HEK293 (cell line): ENCODE results near the gene CHI3L1.
A peak's percentile ranks its signal among the peaks of the same experiment; 100 is the strongest.

Experiments used
- CTCF ChIA-PET: fragments of 350-600 bp; formaldehyde crosslinking; extraction: SDS; loops from one replicate; lab custom pipeline; 2021; ENCODE audit warnings: antibody characterized with exemption; lab: Yijun Ruan, JAX
- POLR2A ChIA-PET: fragments of 300-600 bp; formaldehyde crosslinking; extraction: SDS; loops from one replicate; lab custom pipeline; 2020; ENCODE audit warnings: antibody characterized with exemption, inconsistent platforms; lab: Yijun Ruan, JAX
- H3K27ac ChIP-seq: fragments of 200-500 bp; sonication (Bioruptor generic); 2 replicates; pipeline ENCODE4 v1.5.1; 2014; ENCODE audit warnings: low read depth, low read length, control low read depth, inconsistent platforms; ENCODE audit errors: extremely low read depth
- H3K36me3 ChIP-seq, 2 experiments: fragments of 200-500 bp in 1 of 2; sonication (Bioruptor generic) in 1 of 2; 1 replicate in 1 of 2; 2 replicates in 1 of 2; pipeline ENCODE4 v1.5.1; 2014 to 2017; ENCODE audit warnings: inconsistent platforms in 2 of 2, low read length in 2 of 2; ENCODE audit not compliant: control insufficient read depth in 2 of 2, insufficient read depth in 1 of 2
- H3K4me1 ChIP-seq: fragments of 200-500 bp; sonication (Bioruptor generic); 2 replicates; pipeline ENCODE4 v1.5.1; 2014; ENCODE audit warnings: mild to moderate bottlenecking, low read length, inconsistent platforms; ENCODE audit not compliant: control insufficient read depth, insufficient read depth
- H3K4me3 ChIP-seq: 2 replicates; pipeline ENCODE4 v1.5.1; 2011; ENCODE audit warnings: low read depth, mild to moderate bottlenecking, control low read depth, low read length, moderate library complexity
- H3K9me3 ChIP-seq: fragments of 200-500 bp; sonication (Bioruptor generic); 2 replicates; pipeline ENCODE4 v1.5.1; 2014; ENCODE audit warnings: low read depth, low read length, inconsistent platforms; ENCODE audit not compliant: control insufficient read depth, insufficient read depth
- BCL11B ChIP-seq: fragments of 450-650 bp; formaldehyde crosslinking; IDR thresholded peaks from 2 replicates; pipeline ENCODE4 v1.5.1; 2016; ENCODE audit warnings: low read depth, missing biosample characterization, missing genetic modification characterization
- FEZF1 ChIP-seq: fragments of 450-650 bp; formaldehyde crosslinking; IDR thresholded peaks from 2 replicates; pipeline ENCODE4 v1.5.1; 2016; ENCODE audit warnings: missing biosample characterization, missing genetic modification characterization
- GLIS1 ChIP-seq: fragments of 450-650 bp; formaldehyde crosslinking; IDR thresholded peaks from 2 replicates; pipeline ENCODE4 v1.5.1; 2016; ENCODE audit warnings: missing biosample characterization, missing genetic modification characterization
- GLIS2 ChIP-seq: fragments of 450-650 bp; formaldehyde crosslinking; IDR thresholded peaks from 2 replicates; pipeline ENCODE4 v1.5.1; 2016; ENCODE audit warnings: missing biosample characterization, missing genetic modification characterization
- KLF16 ChIP-seq: fragments of 450-650 bp; formaldehyde crosslinking; IDR thresholded peaks from 2 replicates; pipeline ENCODE4 v1.5.1; 2017; ENCODE audit warnings: missing biosample characterization, missing genetic modification characterization
- TRIM28 ChIP-seq: IDR thresholded peaks from 2 replicates; pipeline ENCODE4 v1.6.1; 2011; ENCODE audit warnings: low read length, control low read depth, borderline replicate concordance
- ZBTB21 ChIP-seq: fragments of 450-650 bp; formaldehyde crosslinking; IDR thresholded peaks from 2 replicates; pipeline ENCODE4 v1.5.1; 2017; ENCODE audit warnings: missing biosample characterization, missing genetic modification characterization
- ZIC2 ChIP-seq: fragments of 450-650 bp; formaldehyde crosslinking; IDR thresholded peaks from 2 replicates; pipeline ENCODE4 v1.5.1; 2016; ENCODE audit warnings: missing biosample characterization, missing genetic modification characterization
- ZNF10 ChIP-seq: fragments of 450-650 bp; formaldehyde crosslinking; IDR thresholded peaks from 2 replicates; pipeline ENCODE4 v1.5.1; 2017; ENCODE audit warnings: missing biosample characterization, missing genetic modification characterization
- ZNF132 ChIP-seq: fragments of 450-650 bp; formaldehyde crosslinking; IDR thresholded peaks from 2 replicates; pipeline ENCODE4 v1.5.1; 2017; ENCODE audit warnings: missing biosample characterization, missing genetic modification characterization, borderline replicate concordance
- ZNF560 ChIP-seq: fragments of 450-650 bp; formaldehyde crosslinking; IDR thresholded peaks from 2 replicates; pipeline ENCODE4 v1.5.1; 2017; ENCODE audit warnings: missing biosample characterization, missing genetic modification characterization, borderline replicate concordance
- ZNF670 ChIP-seq: fragments of 450-650 bp; formaldehyde crosslinking; IDR thresholded peaks from 2 replicates; pipeline ENCODE4 v1.5.1; 2016; ENCODE audit warnings: missing biosample characterization, missing genetic modification characterization, low read depth
- TF ChIP-seq, protein P1 (sequence below): fragments of 450-650 bp; formaldehyde crosslinking; IDR thresholded peaks from 2 replicates; pipeline ENCODE4 v1.5.0; 2017; ENCODE audit warnings: missing biosample characterization, missing genetic modification characterization, borderline replicate concordance
- TF ChIP-seq, protein P2 (sequence below): fragments of 450-650 bp; formaldehyde crosslinking; IDR thresholded peaks from 2 replicates; pipeline ENCODE4 v1.5.1; 2017; ENCODE audit warnings: missing biosample characterization, missing genetic modification characterization
- TF ChIP-seq, protein P3 (sequence below): fragments of 450-650 bp; formaldehyde crosslinking; IDR thresholded peaks from 2 replicates; pipeline ENCODE4 v1.5.1; 2016; ENCODE audit warnings: missing biosample characterization, missing genetic modification characterization
- TF ChIP-seq, protein P4 (sequence below): sonication (generic); formaldehyde crosslinking; IDR thresholded peaks from 2 replicates; pipeline ENCODE4 v1.8.1; 2022; ENCODE audit warnings: mild to moderate bottlenecking, moderate library complexity, missing genetic modification reagents
- TF ChIP-seq, protein P5 (sequence below): fragments of 450-650 bp; formaldehyde crosslinking; IDR thresholded peaks from 2 replicates; pipeline ENCODE4 v1.5.1; 2016; ENCODE audit warnings: missing biosample characterization, missing genetic modification characterization
- TF ChIP-seq, protein P6 (sequence below): fragments of 450-650 bp; formaldehyde crosslinking; IDR thresholded peaks from 2 replicates; pipeline ENCODE4 v1.5.1; 2016; ENCODE audit warnings: missing biosample characterization, missing genetic modification characterization
- TF ChIP-seq, protein P7 (sequence below): fragments of 450-650 bp; formaldehyde crosslinking; IDR thresholded peaks from 2 replicates; pipeline ENCODE4 v1.5.1; 2017; ENCODE audit warnings: missing biosample characterization, missing genetic modification characterization
- TF ChIP-seq, protein P8 (sequence below): fragments of 450-650 bp; formaldehyde crosslinking; IDR thresholded peaks from 2 replicates; pipeline ENCODE4 v1.5.1; 2016; ENCODE audit warnings: missing biosample characterization, missing genetic modification characterization

Gene CHI3L1

DNA sequence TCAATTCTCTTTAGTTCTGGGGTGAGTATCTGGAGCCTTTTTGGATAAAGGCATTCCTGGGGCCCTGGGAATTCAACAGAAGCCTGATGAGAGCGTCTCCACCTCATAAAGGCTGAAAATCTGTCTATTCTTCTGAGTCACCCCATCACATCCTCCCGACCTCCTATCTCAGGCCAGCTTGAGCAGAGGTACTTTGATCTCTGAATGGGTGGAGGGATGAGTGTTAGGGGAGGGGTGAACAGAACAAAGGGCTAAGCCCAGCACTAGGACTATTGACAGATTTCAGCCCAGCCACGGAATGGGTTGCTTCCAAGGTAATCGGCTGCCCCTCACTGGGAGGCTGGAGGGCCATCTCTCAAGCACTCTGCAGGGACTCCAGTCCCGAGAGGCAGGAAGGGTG, 8.4 kb downstream of the CHI3L1 start (continued):
- TF ChIP-seq, protein P1, sequence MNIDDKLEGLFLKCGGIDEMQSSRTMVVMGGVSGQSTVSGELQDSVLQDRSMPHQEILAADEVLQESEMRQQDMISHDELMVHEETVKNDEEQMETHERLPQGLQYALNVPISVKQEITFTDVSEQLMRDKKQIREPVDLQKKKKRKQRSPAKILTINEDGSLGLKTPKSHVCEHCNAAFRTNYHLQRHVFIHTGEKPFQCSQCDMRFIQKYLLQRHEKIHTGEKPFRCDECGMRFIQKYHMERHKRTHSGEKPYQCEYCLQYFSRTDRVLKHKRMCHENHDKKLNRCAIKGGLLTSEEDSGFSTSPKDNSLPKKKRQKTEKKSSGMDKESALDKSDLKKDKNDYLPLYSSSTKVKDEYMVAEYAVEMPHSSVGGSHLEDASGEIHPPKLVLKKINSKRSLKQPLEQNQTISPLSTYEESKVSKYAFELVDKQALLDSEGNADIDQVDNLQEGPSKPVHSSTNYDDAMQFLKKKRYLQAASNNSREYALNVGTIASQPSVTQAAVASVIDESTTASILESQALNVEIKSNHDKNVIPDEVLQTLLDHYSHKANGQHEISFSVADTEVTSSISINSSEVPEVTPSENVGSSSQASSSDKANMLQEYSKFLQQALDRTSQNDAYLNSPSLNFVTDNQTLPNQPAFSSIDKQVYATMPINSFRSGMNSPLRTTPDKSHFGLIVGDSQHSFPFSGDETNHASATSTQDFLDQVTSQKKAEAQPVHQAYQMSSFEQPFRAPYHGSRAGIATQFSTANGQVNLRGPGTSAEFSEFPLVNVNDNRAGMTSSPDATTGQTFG (tag by site-specific recombination), result no peak
- TF ChIP-seq ZNF10 (tag by site-specific recombination), result no peak
- TF ChIP-seq, protein P2, sequence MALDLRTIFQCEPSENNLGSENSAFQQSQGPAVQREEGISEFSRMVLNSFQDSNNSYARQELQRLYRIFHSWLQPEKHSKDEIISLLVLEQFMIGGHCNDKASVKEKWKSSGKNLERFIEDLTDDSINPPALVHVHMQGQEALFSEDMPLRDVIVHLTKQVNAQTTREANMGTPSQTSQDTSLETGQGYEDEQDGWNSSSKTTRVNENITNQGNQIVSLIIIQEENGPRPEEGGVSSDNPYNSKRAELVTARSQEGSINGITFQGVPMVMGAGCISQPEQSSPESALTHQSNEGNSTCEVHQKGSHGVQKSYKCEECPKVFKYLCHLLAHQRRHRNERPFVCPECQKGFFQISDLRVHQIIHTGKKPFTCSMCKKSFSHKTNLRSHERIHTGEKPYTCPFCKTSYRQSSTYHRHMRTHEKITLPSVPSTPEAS, result no peak
- no peak for TF ChIP-seq FEZF1 (tag by site-specific recombination)
- no peak for TF ChIP-seq KLF16 (tag by site-specific recombination)
- TF ChIP-seq ZNF560 (tag by site-specific recombination), result no peak

DNA sequence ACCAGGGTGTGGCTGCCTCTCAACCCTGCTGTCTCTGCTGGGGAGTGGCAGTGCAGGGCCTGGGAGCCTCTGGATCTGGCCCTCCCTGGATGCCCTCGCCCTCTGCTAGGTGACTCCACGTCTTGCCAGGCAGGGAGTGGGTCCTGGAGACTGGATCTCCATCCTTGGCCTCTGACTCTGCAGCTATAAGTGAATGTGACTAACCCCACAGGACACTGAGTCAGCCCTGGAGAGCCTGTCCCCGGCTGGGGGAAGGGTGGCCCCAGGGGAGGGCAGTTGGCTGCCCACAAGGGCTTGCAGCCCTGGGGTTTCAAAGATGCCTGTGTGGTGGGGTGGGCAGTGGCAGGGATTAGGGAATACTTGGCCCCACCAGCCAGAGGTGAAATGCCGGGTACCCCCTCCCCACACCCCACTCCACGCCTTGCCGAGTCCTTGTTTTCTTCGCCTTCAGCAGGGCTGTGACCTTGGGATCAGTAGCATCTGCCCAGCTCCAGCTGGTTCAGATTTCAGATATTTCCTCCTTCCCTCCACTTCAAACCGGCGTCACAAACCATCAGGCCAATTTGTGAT, 8.9 kb downstream of the CHI3L1 start:
- ChIA-PET CTCF (interaction anchor here (1.0 kb wide), 1 partner anchor 59 kb away, joined by 5 read pairs; no protein-coding TSS in a partner anchor), POLR2A (no interaction called here)
- H3K36me3 ChIP-seq, result no peaks in the 10 kb centered on the region
- TF ChIP-seq ZIC2 (peak; percentile 38), GLIS1 (peak; percentile 52; the same call in 1 of the 2 replicates), BCL11B (tag by site-specific recombination) (no peak)
- TF ChIP-seq, protein P3, sequence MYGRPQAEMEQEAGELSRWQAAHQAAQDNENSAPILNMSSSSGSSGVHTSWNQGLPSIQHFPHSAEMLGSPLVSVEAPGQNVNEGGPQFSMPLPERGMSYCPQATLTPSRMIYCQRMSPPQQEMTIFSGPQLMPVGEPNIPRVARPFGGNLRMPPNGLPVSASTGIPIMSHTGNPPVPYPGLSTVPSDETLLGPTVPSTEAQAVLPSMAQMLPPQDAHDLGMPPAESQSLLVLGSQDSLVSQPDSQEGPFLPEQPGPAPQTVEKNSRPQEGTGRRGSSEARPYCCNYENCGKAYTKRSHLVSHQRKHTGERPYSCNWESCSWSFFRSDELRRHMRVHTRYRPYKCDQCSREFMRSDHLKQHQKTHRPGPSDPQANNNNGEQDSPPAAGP (tag by site-specific recombination), result peak; percentile 72
- TF ChIP-seq, all 188 proteins: peak for 3
- no peak overlapping the region for H3K4me3 ChIP-seq
- no peak overlapping the region for H3K27ac ChIP-seq
- no peaks in the 10 kb centered on the region; the same call in 1 of the 2 replicates for H3K4me1 ChIP-seq
- no peaks in the 10 kb centered on the region for H3K9me3 ChIP-seq

DNA sequence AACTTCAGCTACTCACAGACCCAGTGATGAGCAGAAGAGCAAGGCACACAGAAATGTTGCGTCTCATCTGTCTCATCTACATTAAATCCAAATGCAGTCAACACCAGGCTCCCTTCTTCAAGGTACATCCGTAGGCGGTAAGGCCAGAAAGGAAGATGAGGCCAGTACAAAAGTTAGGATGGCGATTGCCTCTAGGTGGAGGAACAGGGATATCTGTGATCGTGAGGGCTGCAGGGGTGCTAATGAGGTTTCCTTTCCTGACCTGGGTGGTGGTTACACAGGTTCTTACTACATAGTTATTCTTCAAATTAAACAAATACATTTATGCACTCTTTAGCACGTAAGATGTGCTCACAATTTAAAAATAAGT, 9.5 kb downstream of the CHI3L1 start:
- Histone ChIP-seq H3K9me3 (no peaks in the 10 kb centered on the region), H3K4me1 (no peaks in the 10 kb centered on the region; the same call in 1 of the 2 replicates), H3K27ac (no peak overlapping the region), H3K4me3 (no peak overlapping the region), H3K36me3 (no peaks in the 10 kb centered on the region)
- TF ChIP-seq, protein P4, sequence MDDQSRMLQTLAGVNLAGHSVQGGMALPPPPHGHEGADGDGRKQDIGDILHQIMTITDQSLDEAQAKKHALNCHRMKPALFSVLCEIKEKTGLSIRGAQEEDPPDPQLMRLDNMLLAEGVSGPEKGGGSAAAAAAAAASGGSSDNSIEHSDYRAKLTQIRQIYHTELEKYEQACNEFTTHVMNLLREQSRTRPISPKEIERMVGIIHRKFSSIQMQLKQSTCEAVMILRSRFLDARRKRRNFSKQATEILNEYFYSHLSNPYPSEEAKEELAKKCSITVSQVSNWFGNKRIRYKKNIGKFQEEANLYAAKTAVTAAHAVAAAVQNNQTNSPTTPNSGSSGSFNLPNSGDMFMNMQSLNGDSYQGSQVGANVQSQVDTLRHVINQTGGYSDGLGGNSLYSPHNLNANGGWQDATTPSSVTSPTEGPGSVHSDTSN, result no peak
- TF ChIP-seq GLIS2 (tag by site-specific recombination), result no peak
- TF ChIP-seq, protein P5, sequence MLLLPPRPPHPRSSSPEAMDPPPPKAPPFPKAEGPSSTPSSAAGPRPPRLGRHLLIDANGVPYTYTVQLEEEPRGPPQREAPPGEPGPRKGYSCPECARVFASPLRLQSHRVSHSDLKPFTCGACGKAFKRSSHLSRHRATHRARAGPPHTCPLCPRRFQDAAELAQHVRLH, result no peak
- no peak for TF ChIP-seq ZNF132 (tag by site-specific recombination)
- TF ChIP-seq, protein P6, sequence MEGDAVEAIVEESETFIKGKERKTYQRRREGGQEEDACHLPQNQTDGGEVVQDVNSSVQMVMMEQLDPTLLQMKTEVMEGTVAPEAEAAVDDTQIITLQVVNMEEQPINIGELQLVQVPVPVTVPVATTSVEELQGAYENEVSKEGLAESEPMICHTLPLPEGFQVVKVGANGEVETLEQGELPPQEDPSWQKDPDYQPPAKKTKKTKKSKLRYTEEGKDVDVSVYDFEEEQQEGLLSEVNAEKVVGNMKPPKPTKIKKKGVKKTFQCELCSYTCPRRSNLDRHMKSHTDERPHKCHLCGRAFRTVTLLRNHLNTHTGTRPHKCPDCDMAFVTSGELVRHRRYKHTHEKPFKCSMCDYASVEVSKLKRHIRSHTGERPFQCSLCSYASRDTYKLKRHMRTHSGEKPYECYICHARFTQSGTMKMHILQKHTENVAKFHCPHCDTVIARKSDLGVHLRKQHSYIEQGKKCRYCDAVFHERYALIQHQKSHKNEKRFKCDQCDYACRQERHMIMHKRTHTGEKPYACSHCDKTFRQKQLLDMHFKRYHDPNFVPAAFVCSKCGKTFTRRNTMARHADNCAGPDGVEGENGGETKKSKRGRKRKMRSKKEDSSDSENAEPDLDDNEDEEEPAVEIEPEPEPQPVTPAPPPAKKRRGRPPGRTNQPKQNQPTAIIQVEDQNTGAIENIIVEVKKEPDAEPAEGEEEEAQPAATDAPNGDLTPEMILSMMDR (tag by site-specific recombination), result no peak
- TF ChIP-seq, protein P7, sequence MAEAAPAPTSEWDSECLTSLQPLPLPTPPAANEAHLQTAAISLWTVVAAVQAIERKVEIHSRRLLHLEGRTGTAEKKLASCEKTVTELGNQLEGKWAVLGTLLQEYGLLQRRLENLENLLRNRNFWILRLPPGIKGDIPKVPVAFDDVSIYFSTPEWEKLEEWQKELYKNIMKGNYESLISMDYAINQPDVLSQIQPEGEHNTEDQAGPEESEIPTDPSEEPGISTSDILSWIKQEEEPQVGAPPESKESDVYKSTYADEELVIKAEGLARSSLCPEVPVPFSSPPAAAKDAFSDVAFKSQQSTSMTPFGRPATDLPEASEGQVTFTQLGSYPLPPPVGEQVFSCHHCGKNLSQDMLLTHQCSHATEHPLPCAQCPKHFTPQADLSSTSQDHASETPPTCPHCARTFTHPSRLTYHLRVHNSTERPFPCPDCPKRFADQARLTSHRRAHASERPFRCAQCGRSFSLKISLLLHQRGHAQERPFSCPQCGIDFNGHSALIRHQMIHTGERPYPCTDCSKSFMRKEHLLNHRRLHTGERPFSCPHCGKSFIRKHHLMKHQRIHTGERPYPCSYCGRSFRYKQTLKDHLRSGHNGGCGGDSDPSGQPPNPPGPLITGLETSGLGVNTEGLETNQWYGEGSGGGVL (tag by site-specific recombination), result no peak
- no peak for TF ChIP-seq ZBTB21 (tag by site-specific recombination)
- TF ChIP-seq, protein P8, sequence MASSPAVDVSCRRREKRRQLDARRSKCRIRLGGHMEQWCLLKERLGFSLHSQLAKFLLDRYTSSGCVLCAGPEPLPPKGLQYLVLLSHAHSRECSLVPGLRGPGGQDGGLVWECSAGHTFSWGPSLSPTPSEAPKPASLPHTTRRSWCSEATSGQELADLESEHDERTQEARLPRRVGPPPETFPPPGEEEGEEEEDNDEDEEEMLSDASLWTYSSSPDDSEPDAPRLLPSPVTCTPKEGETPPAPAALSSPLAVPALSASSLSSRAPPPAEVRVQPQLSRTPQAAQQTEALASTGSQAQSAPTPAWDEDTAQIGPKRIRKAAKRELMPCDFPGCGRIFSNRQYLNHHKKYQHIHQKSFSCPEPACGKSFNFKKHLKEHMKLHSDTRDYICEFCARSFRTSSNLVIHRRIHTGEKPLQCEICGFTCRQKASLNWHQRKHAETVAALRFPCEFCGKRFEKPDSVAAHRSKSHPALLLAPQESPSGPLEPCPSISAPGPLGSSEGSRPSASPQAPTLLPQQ (tag by site-specific recombination), result no peak
- no peak for TF ChIP-seq TRIM28
- TF ChIP-seq ZNF670 (tag by site-specific recombination), result no peak
- CTCF ChIA-PET, result interaction anchor here (1.0 to 1.4 kb wide), 2 partner anchors 39 to 59 kb away, joined by 4 to 5 read pairs; no protein-coding TSS in a partner anchor
- POLR2A ChIA-PET, result no interaction called here
